T47D (cell line): ENCODE measurements around the gene MUC3A.
"Not testable (repeated sequence)": the region's sequence is repeated elsewhere in the genome, so short reads cannot be mapped to it uniquely, and the experiment has no call there.

Experiments
- DNase-seq, 2 experiments: peaks; one replicate each; pipeline versions ENCODE4 v3.0.0 to v3.0.0-alpha.2; 2011 to 2012; ENCODE audit warnings: low read depth in 1 of 2, low spot score in 1 of 2
- JUND ChIP-seq: IDR thresholded peaks from 2 replicates; pipeline ENCODE4 v1.6.1; 2012; ENCODE audit warnings: low read depth
- in situ Hi-C: cut with HindIII; loops from 2 replicates; pipeline ENCODE4 v1.10.0; 2016; ENCODE audit warnings: low sequenced_read_pairs, low pct_unique_long_range_greater_than_20kb

Gene MUC3A

GRCh38 chr7:101000025-101000424 is 50.7 kb downstream of the MUC3A start:
- DNase-seq, in situ Hi-C loops: not testable (repeated sequence)

- in situ Hi-C loops, DNase-seq: not testable (repeated sequence)
Measured at GRCh38 chr7:101002333-101002732, 53.0 kb downstream of the MUC3A start.

DNA sequence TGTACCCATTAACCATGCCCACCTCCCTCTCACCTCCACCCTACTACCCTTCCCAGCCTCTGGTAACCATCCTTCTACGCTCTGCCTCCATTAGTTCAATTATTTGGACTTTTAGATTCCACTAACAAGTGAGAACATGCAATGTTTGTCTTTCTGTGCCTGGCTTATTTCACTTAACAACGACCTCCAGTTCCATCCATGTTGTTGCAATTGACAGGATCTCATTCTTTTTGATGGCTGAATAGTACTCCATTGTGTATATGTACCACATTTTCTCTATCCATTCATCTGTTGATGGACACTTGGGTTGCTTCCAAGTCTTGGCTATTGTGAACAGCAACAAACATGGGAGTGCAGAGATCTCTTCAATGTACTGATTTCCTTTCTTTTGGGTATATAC is 58.0 kb downstream of the MUC3A start:
- DNase-seq, in situ Hi-C loops: not testable (repeated sequence)

GRCh38 chr7:101009629-101010028 is 60.3 kb downstream of the MUC3A start:
- no peak for TF ChIP-seq JUND
- in situ Hi-C loops = no loop called here
- DNase-seq = no peak

GRCh38 chr7:101012931-101013330 is 63.6 kb downstream of the MUC3A start:
- no peak for TF ChIP-seq JUND
- DNase-seq = no peak
- in situ Hi-C loops = no loop called here

DNA sequence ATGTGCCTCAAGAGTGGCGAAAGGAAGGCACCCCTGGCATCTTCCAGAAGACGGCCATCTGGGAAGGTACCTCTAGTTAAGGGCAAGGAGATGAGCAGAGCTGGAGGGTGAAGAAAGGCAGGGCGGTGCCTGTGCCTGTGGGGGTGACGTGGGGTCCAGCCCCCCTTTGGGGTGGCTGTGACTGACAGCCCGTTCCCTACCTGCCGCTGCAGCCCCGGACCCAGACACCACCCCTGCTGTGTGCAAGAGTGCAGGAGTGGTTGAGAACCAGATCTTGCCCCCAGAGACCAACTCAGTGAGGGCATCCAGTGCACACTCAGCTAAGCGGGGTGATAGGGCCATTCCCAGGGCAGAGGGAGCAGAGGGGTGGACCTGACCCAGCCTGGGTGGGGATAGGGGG is 66.3 kb downstream of the MUC3A start:
- in situ Hi-C loops = no loop called here
- no peak for DNase-seq
- TF ChIP-seq JUND = no peak

DNA sequence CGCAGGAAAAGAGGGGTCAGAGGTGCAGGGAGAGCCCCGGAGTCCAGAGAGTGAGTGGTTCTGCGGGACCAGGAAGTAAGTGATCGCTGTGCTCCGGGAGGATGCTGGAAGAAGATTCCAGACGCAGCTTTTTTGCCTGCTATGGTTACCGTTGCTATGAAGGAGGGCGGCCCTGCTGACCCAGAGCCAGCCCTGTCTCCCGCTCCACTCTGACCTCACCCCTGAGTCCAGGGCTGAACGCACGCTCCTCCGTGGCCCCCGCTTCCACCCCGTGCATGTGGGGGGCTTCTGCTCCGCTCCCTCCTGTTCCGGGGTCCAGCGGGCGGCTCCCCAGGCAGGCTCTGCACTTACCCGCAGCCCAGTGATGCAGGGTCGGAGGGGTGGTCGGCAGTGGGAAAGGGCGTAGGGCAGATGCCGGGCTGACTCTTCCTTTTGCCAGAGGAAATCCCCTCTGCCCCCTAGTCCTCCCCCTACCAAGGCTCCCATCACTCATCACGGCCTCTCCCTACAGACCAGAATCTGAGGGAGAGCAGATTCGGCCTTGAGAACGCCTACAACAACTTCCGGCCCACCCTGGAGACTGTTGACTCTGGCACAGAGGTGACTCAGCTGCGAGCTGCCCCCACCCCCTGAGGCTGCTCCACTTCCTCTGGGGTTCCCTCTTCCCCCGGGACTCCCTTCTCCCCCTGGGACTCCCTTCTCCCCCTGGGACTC is 67.9 kb downstream of the MUC3A start:
- in situ Hi-C loops = no loop called here
- TF ChIP-seq JUND = no peak
- peak in 1 of 2 experiments; percentile 17 for DNase-seq
